GM12891 (cell line): ENCODE results near the gene PGC.

Experiments
- POU2F2 ChIP-seq: IDR thresholded peaks from 2 replicates; pipeline ENCODE4 v1.6.1; 2011; ENCODE audit warnings: low read depth, mild to moderate bottlenecking, control low read depth, low read length, moderate library complexity
- TAF1 ChIP-seq: IDR thresholded peaks from 2 replicates; pipeline ENCODE4 v1.6.1; 2011; ENCODE audit warnings: low read depth, low read length, control low read depth

- no peak for TF ChIP-seq POU2F2
- no peak for TF ChIP-seq TAF1
Measured at GRCh38 chr6:41781366-41781730, 34.2 kb upstream of the PGC start.
